PC-9 (cell line): ENCODE data around the gene MEAK7.

Experiments used
- EZH2 ChIP-seq: fragments of 200-600 bp; sonication (generic); IDR thresholded peaks from 2 replicates; pipeline ENCODE4 v1.8.0; 2017; ENCODE audit warnings: antibody characterized with exemption, low read depth
- TF ChIP-seq, protein P1 (sequence below): fragments of 200-600 bp; sonication (generic); conservative IDR thresholded peaks from 2 replicates; pipeline ENCODE4 v1.6.1; 2017; ENCODE audit warnings: mixed run types, antibody characterized with exemption, mild to moderate bottlenecking, moderate library complexity

DNA sequence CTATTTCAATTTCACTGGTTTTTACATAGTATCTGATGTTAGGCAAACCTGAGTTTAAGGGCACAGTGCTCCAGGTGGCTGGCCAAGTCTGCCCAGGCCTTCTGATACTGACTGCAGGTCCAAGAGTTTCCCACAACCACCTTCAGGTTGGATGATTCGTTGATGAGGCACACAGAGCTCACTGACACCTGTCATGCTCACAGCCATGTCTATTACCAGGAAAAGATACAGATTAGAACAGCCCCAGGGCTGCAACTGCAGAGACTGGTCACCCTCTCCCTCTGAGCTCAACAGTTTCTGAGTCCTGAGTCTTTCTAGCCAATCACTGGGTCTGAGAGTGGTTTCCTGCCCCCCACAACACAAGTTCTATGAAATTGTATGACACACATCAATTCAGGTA, 37.2 kb downstream of the MEAK7 start:
- TF ChIP-seq, protein P1, sequence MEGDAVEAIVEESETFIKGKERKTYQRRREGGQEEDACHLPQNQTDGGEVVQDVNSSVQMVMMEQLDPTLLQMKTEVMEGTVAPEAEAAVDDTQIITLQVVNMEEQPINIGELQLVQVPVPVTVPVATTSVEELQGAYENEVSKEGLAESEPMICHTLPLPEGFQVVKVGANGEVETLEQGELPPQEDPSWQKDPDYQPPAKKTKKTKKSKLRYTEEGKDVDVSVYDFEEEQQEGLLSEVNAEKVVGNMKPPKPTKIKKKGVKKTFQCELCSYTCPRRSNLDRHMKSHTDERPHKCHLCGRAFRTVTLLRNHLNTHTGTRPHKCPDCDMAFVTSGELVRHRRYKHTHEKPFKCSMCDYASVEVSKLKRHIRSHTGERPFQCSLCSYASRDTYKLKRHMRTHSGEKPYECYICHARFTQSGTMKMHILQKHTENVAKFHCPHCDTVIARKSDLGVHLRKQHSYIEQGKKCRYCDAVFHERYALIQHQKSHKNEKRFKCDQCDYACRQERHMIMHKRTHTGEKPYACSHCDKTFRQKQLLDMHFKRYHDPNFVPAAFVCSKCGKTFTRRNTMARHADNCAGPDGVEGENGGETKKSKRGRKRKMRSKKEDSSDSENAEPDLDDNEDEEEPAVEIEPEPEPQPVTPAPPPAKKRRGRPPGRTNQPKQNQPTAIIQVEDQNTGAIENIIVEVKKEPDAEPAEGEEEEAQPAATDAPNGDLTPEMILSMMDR, result no peak
- no peak for TF ChIP-seq EZH2
